OCI-LY1 (cell line): ENCODE results near the gene ST6GALNAC2.

Experiments used
- H2AFZ ChIP-seq: fragments of 200-600 bp; sonication (generic), shearing (Covaris generic); 2 replicates; pipeline ENCODE4 v1.6.0; 2014; ENCODE audit warnings: antibody characterized with exemption, mild to moderate bottlenecking, low read length
- H3F3A ChIP-seq: fragments of 200-600 bp; sonication (generic), shearing (Covaris generic); 2 replicates; pipeline ENCODE4 v1.6.0; 2014; ENCODE audit warnings: mild to moderate bottlenecking, antibody characterized with exemption, low read length, moderate library complexity; ENCODE audit not compliant: insufficient read depth
- H3K27ac ChIP-seq: fragments of 200-600 bp; sonication (generic); 2 replicates; pipeline ENCODE4 v1.5.1; 2014; ENCODE audit warnings: low read length, mixed run types, mild to moderate bottlenecking, low read depth; ENCODE audit not compliant: poor library complexity, severe bottlenecking
- H3K27me3 ChIP-seq: fragments of 200-600 bp; sonication (generic); 2 replicates; pipeline ENCODE4 v1.6.0; 2014; ENCODE audit warnings: antibody characterized with exemption, mild to moderate bottlenecking, low read length, moderate library complexity; ENCODE audit not compliant: insufficient read depth
- H3K36me3 ChIP-seq: fragments of 200-600 bp; sonication (generic); 2 replicates; pipeline ENCODE4 v1.6.1; 2014; ENCODE audit warnings: mild to moderate bottlenecking, antibody characterized with exemption, low read length, moderate library complexity, mixed read lengths; ENCODE audit not compliant: insufficient read depth
- H3K4me1 ChIP-seq: fragments of 200-600 bp; sonication (generic); 2 replicates; pipeline ENCODE4 v1.5.1; 2014; ENCODE audit warnings: mild to moderate bottlenecking, low read length, moderate library complexity; ENCODE audit not compliant: insufficient read depth, severe bottlenecking
- H3K4me2 ChIP-seq: fragments of 200-600 bp; sonication (generic), shearing (Covaris generic); 2 replicates; pipeline ENCODE4 v1.6.1; 2014; ENCODE audit warnings: low read length
- H3K4me3 ChIP-seq: fragments of 200-600 bp; sonication (generic); 2 replicates; pipeline ENCODE4 v1.5.1; 2014; ENCODE audit warnings: low read length, low read depth, mild to moderate bottlenecking, mixed read lengths; ENCODE audit not compliant: poor library complexity, severe bottlenecking
- H3K79me2 ChIP-seq: fragments of 200-600 bp; shearing (Covaris generic); 2 replicates; pipeline ENCODE4 v1.6.1; 2016; ENCODE audit warnings: mixed run types, low read length, mixed read lengths; ENCODE audit not compliant: insufficient read depth
- H3K9ac ChIP-seq: fragments of 200-600 bp; sonication (generic), shearing (Covaris generic); 2 replicates; pipeline ENCODE4 v1.6.1; 2014; ENCODE audit warnings: mild to moderate bottlenecking, low read length, mixed read lengths
- H3K9me2 ChIP-seq: fragments of 200-600 bp; sonication (generic), shearing (Covaris generic); 2 replicates; pipeline ENCODE4 v1.6.1; 2014; ENCODE audit warnings: low read depth, mild to moderate bottlenecking, low read length, mixed read lengths
- H3K9me3 ChIP-seq: fragments of 200-600 bp; shearing (Covaris generic); 2 replicates; pipeline ENCODE4 v1.6.1; 2014; ENCODE audit warnings: low read length, mixed read lengths
- H4K20me1 ChIP-seq: fragments of 200-600 bp; sonication (generic), shearing (Covaris generic); 2 replicates; pipeline ENCODE4 v1.6.0; 2016; ENCODE audit warnings: mild to moderate bottlenecking, low read length; ENCODE audit not compliant: insufficient read depth
- EZH2 ChIP-seq: fragments of 200-600 bp; sonication (generic), shearing (Covaris generic); IDR thresholded peaks from 2 replicates; pipeline ENCODE4 v1.8.0; 2017; ENCODE audit warnings: borderline replicate concordance, mixed run types, mild to moderate bottlenecking, antibody characterized with exemption, low read length, moderate library complexity, mixed read lengths
- TF ChIP-seq, protein P1 (sequence below): fragments of 200-600 bp; sonication (generic), shearing (Covaris generic); IDR thresholded peaks from 2 replicates; pipeline ENCODE4 v1.5.1; 2017; ENCODE audit warnings: mild to moderate bottlenecking, antibody characterized with exemption, low read length, moderate library complexity, mixed read lengths

Gene ST6GALNAC2

DNA sequence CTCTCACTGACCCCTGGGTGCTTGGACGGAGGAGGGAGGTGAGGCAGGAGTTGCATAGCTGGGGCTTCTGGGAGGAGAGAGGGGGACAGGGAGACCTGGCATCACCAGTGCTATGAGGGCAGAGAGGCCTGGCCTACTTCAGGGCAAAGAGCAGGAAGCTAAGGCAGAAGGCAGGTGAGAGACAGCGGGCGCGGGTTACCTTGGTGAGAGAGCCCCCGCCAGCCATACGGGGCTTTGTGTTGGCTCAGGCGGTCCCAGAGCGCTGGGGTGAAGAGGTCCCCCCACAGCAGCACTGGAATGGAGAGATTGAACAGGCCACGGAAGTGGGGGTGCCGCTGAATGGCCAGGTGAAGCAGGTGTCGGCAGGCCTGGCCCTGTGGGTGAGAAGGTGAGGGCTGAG lies 11.5 kb downstream of the ST6GALNAC2 start:
- Histone ChIP-seq H2AFZ (no peak overlapping the region), H3K9me2 (no peaks in the 10 kb centered on the region), H3K4me1 (no peaks in the 10 kb centered on the region), H3K9me3 (no peaks in the 10 kb centered on the region), H3F3A (no peaks in the 10 kb centered on the region), H3K79me2 (no peaks in the 10 kb centered on the region), H3K9ac (no peak overlapping the region), H3K27ac (no peak overlapping the region), H3K4me3 (no peak overlapping the region), H3K36me3 (no peaks in the 10 kb centered on the region), H4K20me1 (no peaks in the 10 kb centered on the region), H3K4me2 (no peak overlapping the region), H3K27me3 (no peaks in the 10 kb centered on the region; the same call in 1 of the 2 replicates)
- TF ChIP-seq, protein P1, sequence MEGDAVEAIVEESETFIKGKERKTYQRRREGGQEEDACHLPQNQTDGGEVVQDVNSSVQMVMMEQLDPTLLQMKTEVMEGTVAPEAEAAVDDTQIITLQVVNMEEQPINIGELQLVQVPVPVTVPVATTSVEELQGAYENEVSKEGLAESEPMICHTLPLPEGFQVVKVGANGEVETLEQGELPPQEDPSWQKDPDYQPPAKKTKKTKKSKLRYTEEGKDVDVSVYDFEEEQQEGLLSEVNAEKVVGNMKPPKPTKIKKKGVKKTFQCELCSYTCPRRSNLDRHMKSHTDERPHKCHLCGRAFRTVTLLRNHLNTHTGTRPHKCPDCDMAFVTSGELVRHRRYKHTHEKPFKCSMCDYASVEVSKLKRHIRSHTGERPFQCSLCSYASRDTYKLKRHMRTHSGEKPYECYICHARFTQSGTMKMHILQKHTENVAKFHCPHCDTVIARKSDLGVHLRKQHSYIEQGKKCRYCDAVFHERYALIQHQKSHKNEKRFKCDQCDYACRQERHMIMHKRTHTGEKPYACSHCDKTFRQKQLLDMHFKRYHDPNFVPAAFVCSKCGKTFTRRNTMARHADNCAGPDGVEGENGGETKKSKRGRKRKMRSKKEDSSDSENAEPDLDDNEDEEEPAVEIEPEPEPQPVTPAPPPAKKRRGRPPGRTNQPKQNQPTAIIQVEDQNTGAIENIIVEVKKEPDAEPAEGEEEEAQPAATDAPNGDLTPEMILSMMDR = no peak

DNA sequence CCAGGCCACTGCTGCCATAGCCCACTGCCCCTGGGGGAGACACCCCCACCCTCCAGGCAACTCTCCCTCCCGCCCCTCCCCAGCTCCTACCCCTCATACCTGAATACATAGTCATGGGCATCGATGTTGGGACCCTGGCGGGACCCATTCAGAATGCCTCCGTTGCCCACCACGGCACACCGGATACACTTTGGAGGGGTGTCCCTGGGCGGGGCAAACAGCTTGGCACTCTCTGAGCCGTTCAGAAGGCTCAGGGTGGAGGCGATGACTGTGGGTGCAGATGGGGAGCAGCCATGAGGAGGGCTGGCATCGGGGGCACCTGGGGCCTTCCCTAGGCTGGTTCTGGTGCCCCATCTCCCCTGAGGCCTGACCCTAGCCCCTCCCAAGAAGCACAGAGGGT lies 12.6 kb downstream of the ST6GALNAC2 start:
- Histone ChIP-seq H3F3A (no peaks in the 10 kb centered on the region), H3K9ac (no peak overlapping the region), H3K36me3 (no peaks in the 10 kb centered on the region), H3K27ac (no peak overlapping the region), H3K27me3 (no peaks in the 10 kb centered on the region; the same call in 1 of the 2 replicates), H3K4me2 (no peak overlapping the region), H4K20me1 (no peaks in the 10 kb centered on the region), H2AFZ (no peak overlapping the region), H3K4me1 (no peaks in the 10 kb centered on the region), H3K9me3 (no peaks in the 10 kb centered on the region), H3K9me2 (no peaks in the 10 kb centered on the region), H3K4me3 (no peak overlapping the region), H3K79me2 (no peaks in the 10 kb centered on the region)
- no peak for TF ChIP-seq EZH2
- TF ChIP-seq, protein P1 = no peak

DNA sequence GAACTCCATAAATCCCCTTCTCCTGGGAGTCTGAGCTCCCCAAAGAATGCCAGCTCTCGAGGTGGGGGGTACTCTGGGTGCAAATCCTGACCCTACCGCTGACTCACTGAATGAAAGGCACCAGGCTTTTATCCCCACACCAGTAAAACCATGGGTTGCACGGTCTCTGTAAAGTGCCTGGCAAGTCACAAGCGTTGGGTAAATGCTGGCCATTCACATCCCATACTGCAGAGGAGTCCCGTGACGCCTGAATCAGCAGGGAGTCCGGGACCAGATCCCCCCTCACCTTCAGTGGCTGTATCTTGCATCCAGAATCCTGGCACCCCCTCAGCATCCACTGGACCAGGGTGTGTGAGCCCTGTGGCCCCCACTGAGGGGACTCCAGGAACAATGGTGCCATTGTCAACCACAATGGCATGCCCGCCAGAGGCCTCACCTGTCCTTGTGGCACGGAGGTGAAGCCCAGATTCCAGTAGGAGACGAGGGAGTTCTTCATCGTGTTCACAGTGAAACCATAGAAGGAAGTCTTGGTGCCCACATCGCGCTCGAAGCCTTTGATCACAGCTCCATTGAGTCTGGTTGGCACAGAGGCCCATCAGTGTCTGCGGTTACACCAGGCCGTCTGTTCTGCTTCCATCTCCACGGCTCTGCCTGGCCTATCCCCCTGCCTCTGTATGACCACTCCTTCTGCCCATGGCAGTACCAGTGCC lies 13.3 kb downstream of the ST6GALNAC2 start:
- Histone ChIP-seq H4K20me1 (no peaks in the 10 kb centered on the region), H3K4me3 (no peak overlapping the region), H2AFZ (no peak overlapping the region), H3K4me1 (peaks cover 7% of the 10 kb centered on the region), H3K27me3 (no peaks in the 10 kb centered on the region; the same call in 1 of the 2 replicates), H3K36me3 (no peaks in the 10 kb centered on the region), H3F3A (no peaks in the 10 kb centered on the region), H3K27ac (no peak overlapping the region), H3K9me2 (no peaks in the 10 kb centered on the region), H3K9me3 (no peaks in the 10 kb centered on the region), H3K4me2 (no peak overlapping the region), H3K9ac (no peak overlapping the region), H3K79me2 (no peaks in the 10 kb centered on the region)
- no peak for TF ChIP-seq EZH2
- TF ChIP-seq, protein P1 = no peak
